IMR-90 (cell line): ENCODE measurements around the gene HEBP1.

Source experiments
- BHLHE40 ChIP-seq: fragments of 150-350 bp; IDR thresholded peaks from 2 replicates; pipeline ENCODE4 v1.6.1; 2016; ENCODE audit warnings: mild to moderate bottlenecking, low read depth, low read length
- CEBPB ChIP-seq: IDR thresholded peaks from 2 replicates; pipeline ENCODE4 v1.6.1; 2012; ENCODE audit warnings: low read depth, low read length, improper control_type of control experiment
- CHD1 ChIP-seq: IDR thresholded peaks from 2 replicates; pipeline ENCODE4 v1.6.1; 2012; ENCODE audit warnings: low read depth, low read length, improper control_type of control experiment
- FOS ChIP-seq: fragments of 150-350 bp; IDR thresholded peaks from 2 replicates; pipeline ENCODE4 v1.6.1; 2016; ENCODE audit warnings: low read depth, low read length
- MAFK ChIP-seq: IDR thresholded peaks from 2 replicates; pipeline ENCODE4 v1.6.1; 2012; ENCODE audit warnings: low read depth, low read length, improper control_type of control experiment
- POLR2A ChIP-seq: IDR thresholded peaks from 2 replicates; pipeline ENCODE4 v1.6.1; 2012; ENCODE audit warnings: mild to moderate bottlenecking, low read depth, low read length
- RAD21 ChIP-seq: IDR thresholded peaks from 2 replicates; pipeline ENCODE4 v1.6.1; 2012; ENCODE audit warnings: low read length, improper control_type of control experiment
- RFX5 ChIP-seq: IDR thresholded peaks from 2 replicates; pipeline ENCODE4 v1.8.0; 2012; ENCODE audit warnings: low read depth, mild to moderate bottlenecking, low read length, moderate library complexity
- TF ChIP-seq, protein P1 (sequence below): conservative IDR thresholded peaks from 2 replicates; pipeline ENCODE4 v1.5.1; 2012; ENCODE audit warnings: mild to moderate bottlenecking, low read depth, low read length, improper control_type of control experiment
- TF ChIP-seq, protein P2 (sequence below): fragments of 150-350 bp; IDR thresholded peaks from 2 replicates; pipeline ENCODE4 v1.6.1; 2016; ENCODE audit warnings: low read depth, mild to moderate bottlenecking, low read length, moderate library complexity, borderline replicate concordance

DNA sequence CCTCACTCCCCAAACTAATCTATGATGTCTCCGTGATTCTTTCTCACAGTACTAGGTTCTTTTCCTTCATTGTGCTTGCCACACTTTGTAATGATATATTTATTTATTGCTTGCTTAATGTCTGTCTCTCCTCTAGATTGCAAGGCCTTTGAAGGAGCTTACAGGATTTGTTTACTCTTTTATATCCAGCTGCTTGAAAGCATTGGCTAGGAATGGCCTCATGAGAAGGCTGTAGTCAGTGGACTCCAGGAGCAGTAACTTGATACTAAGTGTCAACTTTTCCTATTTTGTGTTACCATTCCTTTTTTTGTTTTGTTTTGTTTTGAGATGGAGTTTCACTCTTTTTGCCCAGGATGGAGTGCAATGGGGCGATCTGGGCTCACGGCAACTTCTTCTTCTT is 36.8 kb upstream of the HEBP1 start:
- TF ChIP-seq RAD21 = no peak
- TF ChIP-seq, protein P1, sequence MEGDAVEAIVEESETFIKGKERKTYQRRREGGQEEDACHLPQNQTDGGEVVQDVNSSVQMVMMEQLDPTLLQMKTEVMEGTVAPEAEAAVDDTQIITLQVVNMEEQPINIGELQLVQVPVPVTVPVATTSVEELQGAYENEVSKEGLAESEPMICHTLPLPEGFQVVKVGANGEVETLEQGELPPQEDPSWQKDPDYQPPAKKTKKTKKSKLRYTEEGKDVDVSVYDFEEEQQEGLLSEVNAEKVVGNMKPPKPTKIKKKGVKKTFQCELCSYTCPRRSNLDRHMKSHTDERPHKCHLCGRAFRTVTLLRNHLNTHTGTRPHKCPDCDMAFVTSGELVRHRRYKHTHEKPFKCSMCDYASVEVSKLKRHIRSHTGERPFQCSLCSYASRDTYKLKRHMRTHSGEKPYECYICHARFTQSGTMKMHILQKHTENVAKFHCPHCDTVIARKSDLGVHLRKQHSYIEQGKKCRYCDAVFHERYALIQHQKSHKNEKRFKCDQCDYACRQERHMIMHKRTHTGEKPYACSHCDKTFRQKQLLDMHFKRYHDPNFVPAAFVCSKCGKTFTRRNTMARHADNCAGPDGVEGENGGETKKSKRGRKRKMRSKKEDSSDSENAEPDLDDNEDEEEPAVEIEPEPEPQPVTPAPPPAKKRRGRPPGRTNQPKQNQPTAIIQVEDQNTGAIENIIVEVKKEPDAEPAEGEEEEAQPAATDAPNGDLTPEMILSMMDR = no peak
- no peak for TF ChIP-seq POLR2A
- TF ChIP-seq, protein P2, sequence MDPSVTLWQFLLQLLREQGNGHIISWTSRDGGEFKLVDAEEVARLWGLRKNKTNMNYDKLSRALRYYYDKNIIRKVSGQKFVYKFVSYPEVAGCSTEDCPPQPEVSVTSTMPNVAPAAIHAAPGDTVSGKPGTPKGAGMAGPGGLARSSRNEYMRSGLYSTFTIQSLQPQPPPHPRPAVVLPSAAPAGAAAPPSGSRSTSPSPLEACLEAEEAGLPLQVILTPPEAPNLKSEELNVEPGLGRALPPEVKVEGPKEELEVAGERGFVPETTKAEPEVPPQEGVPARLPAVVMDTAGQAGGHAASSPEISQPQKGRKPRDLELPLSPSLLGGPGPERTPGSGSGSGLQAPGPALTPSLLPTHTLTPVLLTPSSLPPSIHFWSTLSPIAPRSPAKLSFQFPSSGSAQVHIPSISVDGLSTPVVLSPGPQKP = no peak
- TF ChIP-seq CHD1 = no peak
- no peak for TF ChIP-seq BHLHE40
- TF ChIP-seq FOS = no peak
- no peak for TF ChIP-seq CEBPB
- no peak for TF ChIP-seq MAFK
- no peak for TF ChIP-seq RFX5
